ENCODE data around the gene CAPZB. TPM values are rescaled to one million over a fixed set of nuclear protein-coding genes. Genes with fewer than 3 reads are reported as not detected.
A peak's percentile ranks its signal among the peaks of the same experiment; 100 is the strongest.

CAPZB gene
- total RNA-seq, 1 experiment from 2014 or later, result 60.5 TPM

GRCh38 chr1:19458815-19459417 is 26.4 kb downstream of the CAPZB start:
- in situ Hi-C loops (cut with HindIII; ENCODE audit: low pct_unique_long_range_greater_than_20kb, low sequenced_read_pairs), result no loop called here
- DNase-seq (ENCODE audit: low read depth, low spot score), result no peak

GRCh38 chr1:19457607-19458006 is 27.7 kb downstream of the CAPZB start:
- in situ Hi-C loops (cut with HindIII; ENCODE audit: low pct_unique_long_range_greater_than_20kb, low sequenced_read_pairs), result no loop called here
- DNase-seq (ENCODE audit: low read depth, low spot score), result no peak

GRCh38 chr1:19456968-19457441 is 28.3 kb downstream of the CAPZB start:
- in situ Hi-C loops (cut with HindIII; ENCODE audit: low pct_unique_long_range_greater_than_20kb, low sequenced_read_pairs), result no loop called here
- DNase-seq (ENCODE audit: low read depth, low spot score), result no peak

GRCh38 chr1:19455353-19455752 is 30.0 kb downstream of the CAPZB start:
- in situ Hi-C loops (cut with HindIII; ENCODE audit: low pct_unique_long_range_greater_than_20kb, low sequenced_read_pairs), result no loop called here
- no peak for DNase-seq (ENCODE audit: low read depth, low spot score)

- in situ Hi-C loops (cut with HindIII; ENCODE audit: low pct_unique_long_range_greater_than_20kb, low sequenced_read_pairs), result no loop called here
- no peak for DNase-seq (ENCODE audit: low read depth, low spot score)
These were observed 30.8 kb downstream of the CAPZB start for GRCh38 chr1:19454265-19455146.

GRCh38 chr1:19453741-19454201 is 31.6 kb downstream of the CAPZB start:
- DNase-seq (ENCODE audit: low read depth, low spot score), result no peak
- in situ Hi-C loops (cut with HindIII; ENCODE audit: low pct_unique_long_range_greater_than_20kb, low sequenced_read_pairs), result no loop called here

- DNase-seq (ENCODE audit: low read depth, low spot score), result no peak
- in situ Hi-C loops (cut with HindIII; ENCODE audit: low pct_unique_long_range_greater_than_20kb, low sequenced_read_pairs), result no loop called here
These were observed 33.1 kb downstream of the CAPZB start for GRCh38 chr1:19452221-19452663.

GRCh38 chr1:19450811-19451515 is 34.4 kb downstream of the CAPZB start:
- in situ Hi-C loops (cut with HindIII; ENCODE audit: low pct_unique_long_range_greater_than_20kb, low sequenced_read_pairs), result no loop called here
- DNase-seq (ENCODE audit: low read depth, low spot score), result peak; percentile 62

GRCh38 chr1:19449454-19450228 is 35.7 kb downstream of the CAPZB start:
- in situ Hi-C loops (cut with HindIII; ENCODE audit: low pct_unique_long_range_greater_than_20kb, low sequenced_read_pairs), result no loop called here
- no peak for DNase-seq (ENCODE audit: low read depth, low spot score)

- DNase-seq (ENCODE audit: low read depth, low spot score), result no peak
- in situ Hi-C loops (cut with HindIII; ENCODE audit: low pct_unique_long_range_greater_than_20kb, low sequenced_read_pairs), result no loop called here
These were observed 36.6 kb downstream of the CAPZB start for GRCh38 chr1:19448491-19449439.

GRCh38 chr1:19447550-19447949 is 37.8 kb downstream of the CAPZB start:
- in situ Hi-C loops (cut with HindIII; ENCODE audit: low pct_unique_long_range_greater_than_20kb, low sequenced_read_pairs), result no loop called here
- no peak for DNase-seq (ENCODE audit: low read depth, low spot score)

GRCh38 chr1:19445417-19446342 is 39.7 kb downstream of the CAPZB start:
- in situ Hi-C loops (cut with HindIII; ENCODE audit: low pct_unique_long_range_greater_than_20kb, low sequenced_read_pairs), result no loop called here
- peak; percentile 39 for DNase-seq (ENCODE audit: low read depth, low spot score)

- peak; percentile 22 for DNase-seq (ENCODE audit: low read depth, low spot score)
These were observed 40.9 kb downstream of the CAPZB start for GRCh38 chr1:19444296-19445021.

GRCh38 chr1:19443326-19443725 is 42.0 kb downstream of the CAPZB start:
- no peak for DNase-seq (ENCODE audit: low read depth, low spot score)
- in situ Hi-C loops (cut with HindIII; ENCODE audit: low pct_unique_long_range_greater_than_20kb, low sequenced_read_pairs), result no loop called here

More at GRCh38 chr1:19444296-19445021, 40.9 kb downstream of the CAPZB start:
- in situ Hi-C loops (cut with HindIII; ENCODE audit: low pct_unique_long_range_greater_than_20kb, low sequenced_read_pairs), result no loop called here
